Activated CD8-positive, alpha-beta memory T cell treated with anti-CD3 and anti-CD28 coated beads, Interleukin-2, amount 50 U/mL, for 4 hours (primary cell): ENCODE measurements around the gene KCNT1.

Experiments
- DNase-seq: peaks from one replicate; pipeline ENCODE4 v3.0.0-alpha.2; 2020

The KCNT1 gene

DNA sequence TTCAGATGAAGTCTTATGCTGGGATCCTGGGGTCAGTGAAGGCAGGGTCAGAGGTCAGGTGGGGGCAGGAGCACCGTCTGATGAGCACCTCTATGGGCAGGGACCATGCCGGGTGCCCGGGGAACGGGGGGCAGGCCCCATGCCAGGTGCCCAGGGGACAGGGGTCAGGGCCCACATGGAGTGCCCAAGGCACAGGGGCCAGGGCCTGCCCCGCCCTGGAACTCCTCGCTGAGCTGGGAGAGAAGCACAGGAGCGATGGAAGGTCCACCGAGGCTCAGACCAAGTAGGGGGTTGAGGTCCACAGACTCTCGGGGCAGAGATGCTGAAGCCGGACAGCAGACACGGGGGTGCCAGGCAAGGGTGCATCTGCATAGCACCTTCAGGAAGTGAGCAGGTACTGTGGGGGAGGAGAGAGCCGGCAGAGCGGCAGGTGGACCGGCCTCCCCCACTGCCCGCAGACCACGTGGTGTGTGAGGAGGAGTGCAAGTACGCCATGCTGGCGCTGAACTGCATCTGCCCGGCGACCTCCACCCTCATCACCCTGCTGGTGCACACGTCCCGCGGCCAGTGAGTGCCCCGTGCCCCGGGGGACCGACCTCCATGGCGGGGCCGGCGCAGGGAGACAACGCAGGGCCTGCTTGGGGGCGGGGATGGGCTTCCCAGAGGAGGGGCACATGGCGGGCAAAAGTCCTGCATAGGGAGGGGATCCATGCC, 67.7 kb downstream of the KCNT1 start:
- DNase-seq: no peak

DNA sequence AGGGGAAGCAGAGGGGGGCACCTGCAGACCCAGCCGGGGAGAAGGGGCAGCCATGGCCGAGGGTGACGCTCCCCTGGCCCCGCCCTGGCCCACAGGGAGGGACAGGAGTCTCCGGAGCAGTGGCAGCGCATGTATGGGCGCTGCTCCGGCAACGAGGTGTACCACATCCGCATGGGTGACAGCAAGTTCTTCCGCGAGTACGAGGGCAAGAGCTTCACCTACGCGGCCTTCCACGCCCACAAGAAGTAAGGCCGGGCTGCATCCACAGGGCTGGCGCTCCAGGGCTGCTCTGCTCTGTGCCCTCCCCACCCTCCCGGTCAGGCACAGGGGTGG, 68.2 kb downstream of the KCNT1 start:
- DNase-seq: no peak

DNA sequence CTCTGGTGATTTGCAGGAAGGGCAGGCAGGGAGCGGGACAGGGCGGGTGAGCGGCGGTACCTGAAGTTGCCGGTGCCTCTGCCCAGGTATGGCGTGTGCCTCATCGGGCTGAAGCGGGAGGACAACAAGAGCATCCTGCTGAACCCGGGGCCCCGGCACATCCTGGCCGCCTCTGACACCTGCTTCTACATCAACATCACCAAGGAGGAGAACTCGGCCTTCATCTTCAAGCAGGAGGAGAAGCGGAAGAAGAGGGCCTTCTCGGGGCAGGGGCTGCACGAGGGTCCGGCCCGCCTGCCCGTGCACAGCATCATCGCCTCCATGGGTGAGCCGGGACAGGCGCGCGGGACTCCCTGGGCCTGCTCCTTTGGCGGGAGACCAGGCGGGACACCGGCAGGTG, 68.8 kb downstream of the KCNT1 start:
- no peak for DNase-seq

DNA sequence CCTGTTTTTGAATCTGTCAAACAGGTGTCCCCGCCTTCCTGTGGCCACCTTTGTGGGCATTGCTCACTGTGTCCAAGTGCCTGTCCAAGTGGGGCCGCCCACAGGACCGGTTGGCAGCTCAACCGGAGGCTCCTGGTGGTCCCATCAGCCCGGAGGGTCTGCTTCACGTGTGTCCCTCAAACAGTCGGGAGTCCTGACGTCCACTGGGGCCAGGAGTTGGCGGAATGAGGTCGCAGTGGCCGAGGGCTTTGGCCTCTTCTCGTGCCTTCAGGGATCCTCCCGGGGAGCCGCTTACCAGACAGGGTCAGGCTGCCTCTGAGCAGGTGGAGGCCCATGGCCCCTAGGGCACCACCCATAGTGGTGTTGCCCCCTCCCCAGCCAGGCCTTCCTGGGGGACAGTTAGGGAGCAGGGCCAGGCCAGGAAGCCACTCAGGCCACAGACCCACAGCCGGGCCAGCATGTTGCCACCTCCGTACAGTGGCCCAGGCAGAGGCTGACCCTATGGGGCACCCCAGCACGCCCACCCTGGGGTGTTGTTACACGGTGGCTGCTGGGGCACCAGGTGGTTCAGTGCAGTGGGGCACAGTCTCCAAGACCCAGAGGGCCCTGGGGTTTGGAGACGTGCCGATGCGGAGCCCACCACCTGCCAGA, 69.5 kb downstream of the KCNT1 start:
- DNase-seq: no peak

DNA sequence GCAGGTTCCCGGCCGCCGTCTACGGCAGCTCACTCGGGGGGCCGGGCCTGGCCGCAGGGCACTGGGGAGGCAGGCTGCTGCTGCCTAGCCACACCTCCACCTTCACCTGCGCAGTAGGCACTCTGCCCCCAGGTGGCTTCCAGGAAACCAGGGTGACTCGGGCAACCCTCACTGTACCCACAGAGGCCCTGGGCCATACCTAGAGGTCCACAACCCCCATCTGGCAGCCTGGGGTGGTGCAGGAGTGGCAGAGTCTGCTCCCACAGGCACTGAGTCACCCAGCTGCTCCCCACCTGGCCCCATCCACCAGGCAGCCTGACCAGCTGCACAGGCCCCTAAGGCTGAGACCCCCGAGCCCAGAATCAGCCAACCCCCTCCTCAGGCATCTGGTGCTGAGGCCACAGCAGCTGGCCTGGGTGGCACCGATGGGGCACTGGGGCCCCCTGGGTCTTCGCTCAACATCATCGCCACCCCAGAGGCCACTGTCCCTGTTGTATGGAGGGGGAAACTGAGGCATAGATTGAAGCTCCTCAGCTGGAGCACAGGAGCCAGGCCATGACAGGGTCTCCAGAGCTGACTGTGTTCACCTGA, 70.2 kb downstream of the KCNT1 start:
- no peak for DNase-seq

DNA sequence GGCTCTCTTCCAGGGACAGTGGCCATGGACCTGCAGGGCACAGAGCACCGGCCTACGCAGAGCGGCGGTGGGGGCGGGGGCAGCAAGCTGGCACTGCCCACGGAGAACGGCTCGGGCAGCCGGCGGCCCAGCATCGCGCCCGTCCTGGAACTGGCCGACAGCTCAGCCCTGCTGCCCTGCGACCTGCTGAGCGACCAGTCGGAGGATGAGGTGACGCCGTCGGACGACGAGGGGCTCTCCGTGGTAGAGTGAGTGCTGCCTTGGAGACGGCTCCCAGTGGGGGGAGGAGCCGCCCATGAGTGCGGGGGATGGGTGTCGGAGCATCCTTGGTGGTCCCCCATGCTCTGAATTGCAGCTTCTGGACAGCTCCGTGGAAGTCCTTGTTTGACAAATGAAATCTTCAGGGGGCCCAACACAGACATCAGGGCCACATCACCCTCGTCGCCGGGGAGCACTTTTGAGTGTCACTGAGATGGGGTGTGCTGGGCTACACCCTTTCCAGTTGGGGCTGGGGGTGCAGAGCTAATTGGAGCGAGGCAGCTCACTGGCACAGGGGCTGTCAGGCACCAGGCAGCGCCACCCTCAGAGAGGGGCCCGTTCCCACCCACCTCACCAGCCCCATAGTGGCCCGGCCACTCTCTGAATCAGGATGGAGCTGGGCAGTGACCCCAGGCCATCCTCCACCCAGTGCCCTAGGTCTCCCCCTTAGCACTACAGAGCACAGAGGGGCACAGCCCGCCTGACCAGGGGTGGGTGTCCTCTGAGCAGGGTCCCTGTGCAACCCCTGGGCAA, 70.9 kb downstream of the KCNT1 start:
- no peak for DNase-seq

DNA sequence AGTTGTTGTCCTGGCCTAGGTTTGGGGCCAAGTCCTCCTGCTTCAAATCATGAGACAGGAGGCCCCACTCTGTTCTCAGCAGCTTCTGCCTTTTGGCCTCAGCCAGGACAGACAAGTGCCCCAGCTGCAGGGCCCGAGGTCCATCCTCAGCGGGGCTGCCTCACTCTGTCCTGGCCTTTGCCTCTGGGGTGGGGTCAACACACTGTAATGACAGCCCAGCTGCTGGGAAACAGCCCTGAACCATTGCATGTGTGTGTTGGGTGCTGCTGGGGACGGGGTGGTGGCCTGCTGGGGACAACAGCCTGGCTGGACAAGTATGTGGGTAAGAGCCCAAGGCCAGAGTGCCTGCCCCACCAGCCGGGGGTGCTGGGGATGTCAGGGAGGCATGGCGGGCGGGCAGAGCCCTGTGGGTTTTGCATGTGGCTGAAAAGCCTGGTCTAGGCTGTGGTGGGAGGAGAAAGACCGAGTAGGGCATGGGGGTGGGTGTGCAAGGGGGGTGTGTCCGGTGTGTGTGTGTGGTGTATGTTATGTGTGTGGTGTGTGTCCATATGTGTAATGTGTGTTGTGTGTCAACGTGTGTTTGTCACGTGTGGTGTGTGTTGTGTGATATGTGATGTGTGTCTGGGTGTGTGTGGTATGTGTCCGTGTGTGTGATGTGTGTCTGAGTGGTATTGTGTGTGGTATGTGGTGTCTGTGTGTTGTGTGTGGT, 71.7 kb downstream of the KCNT1 start:
- no peak for DNase-seq

DNA sequence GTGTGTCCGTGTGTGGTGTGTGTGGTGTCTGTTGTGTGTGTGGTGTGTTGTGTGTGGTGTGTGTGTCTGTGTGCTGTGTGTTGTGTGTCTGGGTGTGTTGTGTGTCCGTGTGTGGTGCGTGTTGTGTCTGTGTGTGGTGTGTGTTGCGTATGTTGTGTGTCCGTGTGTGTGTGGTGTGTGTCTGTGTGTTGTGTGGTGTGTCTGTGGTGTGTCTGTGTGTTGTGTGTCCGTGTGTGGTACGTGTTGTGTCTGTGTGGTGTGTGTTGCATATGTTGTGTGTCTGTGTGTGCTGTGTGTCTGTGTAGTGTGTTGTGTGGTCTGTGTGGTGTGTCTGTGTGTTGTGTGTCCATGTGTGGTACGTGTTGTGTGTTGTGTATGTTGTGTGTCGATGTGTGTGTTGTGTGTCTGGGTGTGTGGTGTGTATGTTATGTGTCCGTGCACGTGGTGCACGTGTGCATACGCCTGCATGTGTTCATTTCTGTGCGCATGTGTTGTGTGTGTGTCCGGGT, 72.3 kb downstream of the KCNT1 start:
- no peak for DNase-seq

DNA sequence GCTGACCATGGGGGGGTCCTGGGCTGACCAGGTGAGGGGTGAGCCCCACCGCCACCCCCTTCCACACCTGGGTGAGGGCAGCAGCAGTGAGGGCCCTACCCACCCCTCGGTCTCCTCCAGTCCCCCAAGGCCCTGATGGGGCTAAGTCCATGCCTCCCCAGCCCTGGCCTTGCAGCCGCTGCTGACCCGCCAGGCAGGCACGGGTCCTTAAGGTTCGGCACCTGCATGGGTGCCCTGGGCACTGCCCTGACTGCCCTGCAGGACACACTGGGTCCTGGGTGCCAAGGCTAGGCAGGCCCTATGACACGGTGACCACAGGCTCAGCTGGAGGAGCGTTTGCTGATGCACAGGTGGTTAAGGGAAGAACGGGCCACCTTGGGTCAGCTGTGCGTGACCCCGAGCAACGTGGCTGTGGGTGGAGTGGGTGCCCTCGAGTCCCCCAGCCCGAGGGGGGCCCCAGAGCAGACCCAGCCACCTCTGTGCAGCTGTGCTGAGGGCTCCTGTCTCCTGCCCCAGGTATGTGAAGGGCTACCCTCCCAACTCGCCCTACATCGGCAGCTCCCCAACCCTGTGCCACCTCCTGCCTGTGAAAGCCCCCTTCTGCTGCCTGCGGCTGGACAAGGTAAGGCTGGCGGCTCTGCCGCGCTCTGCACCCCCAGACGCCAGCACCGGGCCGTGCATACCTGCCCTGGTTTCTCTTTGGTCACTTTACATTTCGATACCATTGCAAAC, 73.0 kb downstream of the KCNT1 start:
- no peak for DNase-seq

DNA sequence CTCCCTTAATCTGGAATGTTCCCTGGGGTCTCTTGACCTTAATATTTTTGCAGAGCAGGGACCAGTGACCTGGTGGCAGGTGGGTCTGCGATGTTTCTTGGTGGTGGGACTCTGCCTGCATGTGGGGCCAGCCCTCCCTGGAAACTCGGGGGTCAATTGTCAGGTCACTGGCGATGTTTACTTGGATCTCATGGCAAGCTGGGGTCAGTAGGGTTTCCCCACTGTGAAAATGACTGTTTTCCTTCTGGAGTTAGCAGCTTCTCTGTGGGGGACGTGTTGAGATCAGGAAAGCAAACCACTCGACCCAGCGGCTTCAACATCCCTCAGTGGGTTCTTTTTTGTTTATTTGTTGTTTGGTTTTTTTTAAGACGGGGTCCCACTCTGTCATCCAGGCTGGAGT, 73.9 kb downstream of the KCNT1 start:
- no peak for DNase-seq

DNA sequence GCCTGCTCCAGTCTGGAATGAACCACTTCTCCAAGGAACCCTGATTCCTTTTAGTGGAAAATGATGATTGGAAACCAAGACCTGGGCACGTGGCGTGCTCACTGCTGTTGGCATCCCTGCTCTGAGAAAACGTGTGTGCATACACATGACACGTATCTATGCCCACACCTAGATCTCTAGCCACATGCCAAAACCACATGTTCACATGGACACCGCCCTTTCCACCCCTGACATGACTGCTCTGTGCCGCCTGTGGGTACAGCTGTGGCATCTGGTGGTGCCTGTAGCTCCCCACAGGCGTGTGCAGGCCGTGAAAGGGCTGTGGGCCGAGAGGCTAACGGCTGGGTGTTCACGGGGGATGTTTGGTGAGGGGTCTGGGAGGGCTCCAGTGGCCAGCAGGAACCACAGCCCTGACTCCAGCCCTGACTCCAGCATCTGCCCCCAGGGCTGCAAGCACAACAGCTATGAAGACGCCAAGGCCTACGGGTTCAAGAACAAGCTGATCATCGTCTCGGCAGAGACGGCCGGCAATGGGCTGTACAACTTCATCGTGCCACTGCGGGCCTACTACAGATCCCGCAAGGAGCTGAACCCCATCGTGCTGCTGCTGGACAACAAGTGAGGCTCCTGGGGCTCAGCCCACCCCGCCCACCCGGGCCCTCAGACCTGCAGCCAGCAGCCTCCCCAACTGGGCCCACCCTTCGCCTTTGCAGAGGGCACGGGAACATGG, 75.1 kb downstream of the KCNT1 start:
- no peak for DNase-seq

DNA sequence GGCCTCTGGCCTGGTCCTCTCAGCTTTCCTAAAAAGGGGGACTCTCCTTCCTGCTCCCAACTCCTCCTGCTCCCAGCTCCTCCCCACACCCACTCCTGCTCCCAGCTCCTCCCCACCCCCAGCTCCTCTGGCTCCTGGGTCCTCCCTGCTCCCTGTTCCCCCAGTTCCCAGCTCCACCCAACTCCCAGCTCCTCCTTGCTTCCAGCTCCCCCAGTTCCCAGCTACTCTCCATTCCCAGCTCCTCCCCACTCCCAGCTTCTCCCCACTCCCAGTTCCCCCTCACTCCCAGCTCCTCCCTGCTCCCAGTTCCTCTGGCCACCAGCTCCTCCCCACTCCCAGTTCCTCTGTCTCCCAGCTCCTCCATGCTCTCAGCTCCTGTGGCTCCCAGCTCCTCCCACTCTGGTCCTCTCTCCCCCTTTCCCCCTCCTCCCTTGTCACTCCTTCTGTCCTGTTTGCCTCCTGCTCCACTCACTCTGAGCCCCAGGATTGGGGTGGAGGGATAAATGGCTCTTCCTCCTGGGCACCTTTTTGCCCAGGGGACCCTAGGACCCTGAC, 75.7 kb downstream of the KCNT1 start:
- no peak for DNase-seq

DNA sequence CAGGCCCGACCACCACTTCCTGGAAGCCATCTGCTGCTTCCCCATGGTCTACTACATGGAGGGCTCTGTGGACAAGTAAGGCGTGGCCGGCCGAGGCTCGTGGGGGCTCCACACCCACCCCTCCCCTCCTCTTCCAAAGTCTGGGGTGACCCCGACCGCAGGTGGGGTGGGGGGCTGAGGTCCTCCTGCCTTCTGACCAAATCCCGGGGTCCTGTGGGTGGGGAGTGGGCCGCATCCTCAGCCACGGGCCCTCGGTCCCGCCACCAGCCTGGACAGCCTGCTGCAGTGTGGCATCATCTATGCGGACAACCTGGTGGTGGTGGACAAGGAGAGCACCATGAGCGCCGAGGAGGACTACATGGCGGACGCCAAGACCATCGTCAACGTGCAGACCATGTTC, 76.4 kb downstream of the KCNT1 start:
- no peak for DNase-seq

DNA sequence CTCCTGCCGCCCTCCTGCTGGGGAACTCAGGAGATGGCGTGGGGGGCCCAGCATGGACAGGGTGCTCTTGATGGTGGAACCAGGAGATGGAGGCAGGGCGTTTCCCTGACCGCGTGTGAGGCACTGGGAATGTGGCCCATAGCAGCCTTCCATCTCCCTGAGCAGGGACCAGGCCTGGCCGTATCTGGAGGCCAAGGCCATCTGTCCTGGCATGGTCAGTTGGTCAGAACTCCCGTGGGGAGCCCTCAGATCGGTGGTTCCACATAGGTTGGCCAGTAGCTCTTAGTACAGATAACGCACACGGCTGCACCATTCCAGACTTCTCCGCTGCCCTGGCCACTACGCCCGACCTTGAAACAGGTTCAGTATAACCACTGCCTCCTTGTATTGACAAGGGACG, 77.6 kb downstream of the KCNT1 start:
- DNase-seq: no peak

DNA sequence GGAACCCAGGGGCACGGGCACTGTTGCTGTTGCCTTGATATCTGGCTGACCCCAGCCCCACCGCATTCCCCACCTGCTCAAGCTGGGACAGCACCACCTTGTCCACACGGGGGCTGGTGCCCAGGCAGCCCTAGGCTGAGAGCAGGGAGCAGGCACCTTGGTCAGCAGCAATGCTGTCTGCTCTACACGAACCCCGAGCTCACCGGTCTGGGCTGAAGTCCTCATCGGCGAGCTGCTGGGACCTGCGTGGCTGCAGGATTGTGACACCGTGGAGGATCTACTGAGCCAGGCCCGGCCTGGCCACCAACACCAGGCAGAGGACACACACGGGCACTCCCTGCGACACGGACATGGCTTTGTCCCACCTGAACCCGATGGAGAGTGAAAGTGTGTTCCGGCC, 78.1 kb downstream of the KCNT1 start:
- no peak for DNase-seq

DNA sequence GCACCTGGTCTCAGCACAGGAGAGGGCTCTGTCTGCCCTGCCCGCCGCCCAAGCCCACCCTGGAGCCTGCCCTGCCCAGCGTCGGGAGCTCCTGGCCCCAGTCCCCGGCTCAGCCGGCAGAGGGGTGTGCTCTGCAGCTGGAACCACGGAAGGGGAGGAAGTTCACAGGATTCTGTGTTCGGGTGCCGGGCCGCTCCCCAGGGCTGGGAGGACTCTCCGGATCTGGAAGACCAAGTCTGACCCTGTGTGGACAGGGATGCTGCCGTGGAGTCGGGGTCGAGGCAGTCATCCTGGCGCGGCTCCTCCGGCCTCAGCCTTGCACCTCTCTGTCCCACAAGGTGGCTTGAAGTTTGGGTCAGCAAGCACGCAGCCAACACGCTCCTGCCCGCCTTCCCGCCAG, 78.6 kb downstream of the KCNT1 start:
- no peak for DNase-seq

DNA sequence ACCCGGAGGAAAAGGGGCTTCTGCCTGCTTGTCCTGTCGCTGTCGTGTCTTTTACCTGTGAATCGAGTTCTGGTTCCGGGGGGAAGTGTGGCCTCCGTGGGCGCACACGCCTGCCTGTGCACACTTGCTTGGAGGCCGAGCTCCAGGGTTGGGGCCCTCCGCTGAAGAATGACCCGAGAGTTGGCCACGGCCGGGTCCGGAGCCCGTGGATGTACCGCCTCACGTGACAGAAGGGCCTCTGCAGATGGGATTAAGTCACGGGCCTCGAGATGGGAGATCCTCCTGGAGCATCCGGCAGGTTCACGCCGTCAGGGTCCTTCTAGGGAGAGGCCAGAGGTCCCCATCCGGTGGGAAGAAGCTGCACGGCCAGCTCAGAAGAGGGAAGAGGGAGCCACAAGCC, 81.0 kb downstream of the KCNT1 start:
- DNase-seq: no peak

DNA sequence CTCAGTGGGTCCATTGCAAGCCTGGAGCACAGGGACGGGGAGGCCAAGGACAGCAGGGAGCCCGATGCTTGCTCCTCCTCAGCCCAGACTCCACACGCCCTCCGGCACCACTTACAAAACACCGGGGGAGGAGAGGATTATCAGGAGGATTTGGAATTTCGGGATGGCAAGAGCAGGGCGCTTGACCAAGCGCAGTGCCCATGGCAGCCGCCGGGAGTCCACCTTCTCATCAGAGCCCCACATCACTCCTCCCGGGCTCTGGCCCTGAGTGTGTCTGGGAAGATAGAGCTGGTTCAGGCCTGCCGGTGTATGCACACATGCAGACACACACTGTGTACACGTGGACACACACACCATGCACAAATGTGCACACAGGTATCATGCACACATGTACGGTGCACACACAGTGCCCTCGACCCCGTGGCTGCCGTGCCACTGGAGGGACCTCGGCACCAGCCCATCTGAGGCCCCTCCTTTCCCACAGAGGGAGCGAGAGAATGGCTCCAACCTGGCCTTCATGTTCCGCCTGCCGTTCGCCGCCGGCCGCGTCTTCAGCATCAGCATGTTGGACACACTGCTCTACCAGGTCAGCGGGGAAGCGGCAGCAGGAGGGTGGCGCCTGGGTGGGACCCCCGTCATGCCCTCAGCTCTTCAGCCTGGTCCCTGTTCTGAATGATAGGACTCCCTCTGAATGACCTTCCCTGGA, 81.7 kb downstream of the KCNT1 start:
- no peak for DNase-seq

DNA sequence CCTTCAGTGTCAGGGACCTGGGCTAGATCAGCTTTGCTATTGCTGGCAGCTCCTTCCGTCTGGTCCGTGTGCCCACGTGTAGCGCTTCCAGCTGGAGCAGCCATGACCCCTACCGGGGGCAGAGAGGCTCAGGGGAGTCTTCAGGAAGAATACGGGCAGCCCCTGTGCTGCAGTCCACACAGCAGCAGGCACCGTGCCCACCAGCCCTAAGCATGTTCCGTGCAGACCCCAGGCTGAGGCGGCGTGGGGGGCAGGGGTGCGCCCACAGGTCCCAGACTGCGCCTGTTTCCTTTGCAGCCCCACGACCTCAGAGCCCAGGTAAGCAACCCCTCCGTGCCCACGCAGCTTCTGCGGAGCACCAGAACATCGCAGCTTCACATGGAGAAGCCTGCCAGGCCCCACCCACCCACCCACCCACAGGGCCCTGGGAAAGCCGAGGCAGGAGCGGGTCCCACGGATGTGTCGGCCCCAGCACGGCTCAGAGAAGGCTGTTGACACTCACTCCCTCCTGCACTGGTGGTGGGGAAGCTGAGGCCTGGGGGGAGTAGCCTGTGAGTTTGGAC, 83.1 kb downstream of the KCNT1 start:
- no peak for DNase-seq

DNA sequence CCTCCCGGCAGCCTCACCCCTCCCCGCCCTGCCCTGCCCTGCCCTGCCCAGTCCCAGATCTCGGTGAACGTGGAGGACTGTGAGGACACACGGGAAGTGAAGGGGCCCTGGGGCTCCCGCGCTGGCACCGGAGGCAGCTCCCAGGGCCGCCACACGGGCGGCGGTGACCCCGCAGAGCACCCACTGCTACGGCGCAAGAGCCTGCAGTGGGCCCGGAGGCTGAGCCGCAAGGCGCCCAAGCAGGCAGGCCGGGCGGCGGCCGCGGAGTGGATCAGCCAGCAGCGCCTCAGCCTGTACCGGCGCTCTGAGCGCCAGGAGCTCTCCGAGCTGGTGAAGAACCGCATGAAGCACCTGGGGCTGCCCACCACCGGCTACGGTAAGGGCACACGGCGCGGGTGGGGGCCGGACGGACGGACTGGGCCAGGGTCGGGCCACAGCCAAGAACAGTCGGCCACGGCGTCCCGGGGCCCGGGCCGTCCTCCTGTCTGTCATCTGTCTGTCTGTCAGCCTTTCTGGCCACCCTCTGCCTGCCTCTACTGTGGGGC, 84.2 kb downstream of the KCNT1 start:
- no peak for DNase-seq
